BE2C (cell line): ENCODE data around the gene TBX2.

Experiments used
- DNase-seq: peaks from one replicate; pipeline ENCODE4 v3.0.0-alpha.2; 2020
- H3K27me3 ChIP-seq: fragments of 250-450 bp; sonication (Bioruptor Pico); 2 replicates; pipeline ENCODE4 v1.5.1; 2020; ENCODE audit warnings: mild to moderate bottlenecking
- H3K36me3 ChIP-seq: fragments of 250-450 bp; sonication (Bioruptor Pico); 2 replicates; pipeline ENCODE4 v1.5.1; 2020; ENCODE audit warnings: mild to moderate bottlenecking
- H3K4me1 ChIP-seq: fragments of 250-450 bp; sonication (Bioruptor Pico); 2 replicates; pipeline ENCODE4 v1.5.1; 2020
- H3K4me3 ChIP-seq: 2 replicates; pipeline ENCODE4 v1.5.1; 2011; ENCODE audit warnings: low read depth, low read length
- H3K9me3 ChIP-seq: fragments of 250-450 bp; sonication (Bioruptor Pico); 2 replicates; pipeline ENCODE4 v1.5.1; 2020
- TF ChIP-seq, protein P1 (sequence below): IDR thresholded peaks from 2 replicates; pipeline ENCODE4 v1.5.1; 2012; ENCODE audit warnings: mild to moderate bottlenecking, low read depth, low read length

The TBX2 gene

DNA sequence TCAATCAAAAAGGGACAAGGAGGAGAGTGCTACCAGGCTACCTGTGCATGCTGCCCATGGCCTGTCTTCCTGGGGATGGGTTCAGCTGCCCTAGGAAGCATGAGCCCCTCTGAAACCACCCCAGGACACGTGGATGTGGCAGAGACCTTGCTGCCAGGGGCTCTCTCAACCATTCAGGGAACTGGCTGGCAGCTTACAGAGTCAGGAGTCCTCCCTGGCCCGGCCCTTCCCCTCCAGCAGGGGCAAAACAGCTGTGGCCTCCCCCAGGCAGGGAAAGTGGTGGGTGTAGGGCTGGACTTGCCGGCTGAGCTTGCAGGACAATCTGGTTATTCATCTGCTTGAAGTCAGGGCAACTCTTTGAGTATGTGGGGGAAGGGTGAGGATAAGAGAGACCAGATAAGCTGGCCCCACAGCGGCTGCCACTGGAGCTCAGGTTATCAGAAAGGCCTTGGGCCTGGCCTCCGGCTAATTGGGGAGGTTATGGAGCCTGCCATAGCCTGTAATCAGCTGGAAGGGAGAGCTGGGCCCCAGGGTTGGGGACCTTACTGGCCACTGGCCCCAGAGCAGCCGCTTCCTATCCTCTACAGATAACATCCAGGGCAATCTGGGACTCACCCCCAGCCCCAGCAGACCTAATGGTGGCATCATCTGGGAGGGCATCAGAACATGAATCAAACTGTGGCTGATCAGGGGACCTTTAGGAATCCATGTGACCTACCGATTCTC lies 5.6 kb upstream of the TBX2 start:
- peaks cover 60% of the 10 kb centered on the region for H3K4me1 ChIP-seq
- peak; percentile 85 for DNase-seq
- no peaks in the 10 kb centered on the region for H3K27me3 ChIP-seq
- H3K4me3 ChIP-seq, result peak overlapping the region; percentile 16; the same call in 1 of the 2 replicates
- H3K36me3 ChIP-seq, result peaks cover 38% of the 10 kb centered on the region
- no peaks in the 10 kb centered on the region for H3K9me3 ChIP-seq
- TF ChIP-seq, protein P1, sequence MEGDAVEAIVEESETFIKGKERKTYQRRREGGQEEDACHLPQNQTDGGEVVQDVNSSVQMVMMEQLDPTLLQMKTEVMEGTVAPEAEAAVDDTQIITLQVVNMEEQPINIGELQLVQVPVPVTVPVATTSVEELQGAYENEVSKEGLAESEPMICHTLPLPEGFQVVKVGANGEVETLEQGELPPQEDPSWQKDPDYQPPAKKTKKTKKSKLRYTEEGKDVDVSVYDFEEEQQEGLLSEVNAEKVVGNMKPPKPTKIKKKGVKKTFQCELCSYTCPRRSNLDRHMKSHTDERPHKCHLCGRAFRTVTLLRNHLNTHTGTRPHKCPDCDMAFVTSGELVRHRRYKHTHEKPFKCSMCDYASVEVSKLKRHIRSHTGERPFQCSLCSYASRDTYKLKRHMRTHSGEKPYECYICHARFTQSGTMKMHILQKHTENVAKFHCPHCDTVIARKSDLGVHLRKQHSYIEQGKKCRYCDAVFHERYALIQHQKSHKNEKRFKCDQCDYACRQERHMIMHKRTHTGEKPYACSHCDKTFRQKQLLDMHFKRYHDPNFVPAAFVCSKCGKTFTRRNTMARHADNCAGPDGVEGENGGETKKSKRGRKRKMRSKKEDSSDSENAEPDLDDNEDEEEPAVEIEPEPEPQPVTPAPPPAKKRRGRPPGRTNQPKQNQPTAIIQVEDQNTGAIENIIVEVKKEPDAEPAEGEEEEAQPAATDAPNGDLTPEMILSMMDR, result no peak

DNA sequence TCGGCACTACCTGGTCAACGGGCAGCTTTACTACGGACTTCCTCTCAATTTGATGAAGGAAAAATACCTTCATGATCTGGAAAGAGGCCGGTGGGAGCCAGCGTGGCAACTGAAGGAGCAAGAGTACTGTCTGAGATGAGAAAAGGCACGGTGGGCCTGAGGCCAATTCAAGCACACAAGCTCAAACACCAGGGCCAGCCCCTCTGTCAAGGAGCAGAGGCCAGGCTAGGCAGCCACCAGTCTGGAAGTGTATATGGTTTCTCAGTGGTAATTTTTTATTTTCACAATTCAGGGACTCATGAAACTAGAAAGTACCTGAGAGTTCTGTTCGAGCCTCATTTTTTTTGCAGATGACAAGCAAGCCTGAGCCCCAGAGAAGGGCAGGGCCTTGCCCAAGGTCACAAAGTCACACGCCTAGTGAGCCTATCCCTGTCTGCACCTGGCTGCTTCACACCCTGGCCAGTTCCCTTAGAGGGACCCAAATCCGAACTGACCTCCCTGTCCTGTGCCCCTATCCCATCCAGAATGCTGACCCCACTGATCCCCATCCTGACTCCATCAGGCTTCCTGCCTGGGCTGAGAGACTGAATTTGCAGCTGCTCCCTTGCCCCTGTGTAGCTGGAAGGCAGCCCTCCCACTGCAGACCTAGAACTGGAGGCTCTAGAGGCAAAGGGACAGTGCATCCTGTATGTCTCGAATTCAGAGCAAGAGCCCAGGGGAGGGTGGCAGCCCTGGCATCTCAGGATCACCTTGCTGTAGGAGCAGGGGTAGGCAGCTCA lies 4.8 kb upstream of the TBX2 start:
- TF ChIP-seq, protein P1, result no peak
- H3K27me3 ChIP-seq, result no peaks in the 10 kb centered on the region

DNA sequence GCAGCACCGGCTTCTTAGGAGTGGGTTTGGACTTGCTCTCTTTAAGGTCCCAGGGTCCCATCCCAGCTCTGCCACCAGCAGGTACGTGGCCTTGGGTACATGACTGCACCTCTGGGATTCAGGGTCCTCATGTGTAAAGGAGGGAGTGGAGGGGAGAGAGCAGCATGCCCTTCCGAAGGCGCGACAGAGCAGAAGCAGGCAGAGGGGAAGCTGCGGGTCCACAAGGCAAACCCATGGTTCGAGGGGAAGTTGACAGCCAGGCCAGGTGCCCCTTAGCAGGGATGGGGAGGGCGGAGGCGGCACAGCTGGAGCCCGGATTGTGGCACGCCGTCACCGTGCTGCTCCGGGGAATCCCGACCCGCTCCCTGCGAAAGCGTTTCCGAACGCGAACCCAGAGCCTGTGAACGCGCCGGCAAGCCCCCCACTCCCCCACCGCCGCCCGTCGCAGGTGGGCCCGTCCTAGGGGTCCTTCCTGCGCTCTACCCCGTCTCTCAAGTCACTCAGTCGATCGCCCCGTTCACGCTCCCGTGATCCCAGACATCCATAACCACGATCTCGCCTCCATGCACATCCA lies 4.1 kb upstream of the TBX2 start:
- TF ChIP-seq, protein P1, result no peak
- Histone ChIP-seq H3K36me3 (peaks cover 40% of the 10 kb centered on the region), H3K4me1 (peaks cover 47% of the 10 kb centered on the region), H3K4me3 (no peak overlapping the region), H3K27me3 (no peaks in the 10 kb centered on the region), H3K9me3 (no peaks in the 10 kb centered on the region)
- DNase-seq, result no peak

More for the DNA sequence above, 4.8 kb upstream of the TBX2 start:
- Histone ChIP-seq H3K4me3 (peak overlapping the region; percentile 16; the same call in 1 of the 2 replicates), H3K4me1 (peaks cover 54% of the 10 kb centered on the region), H3K36me3 (peaks cover 40% of the 10 kb centered on the region), H3K9me3 (no peaks in the 10 kb centered on the region)
- peak; percentile 60 for DNase-seq

DNA sequence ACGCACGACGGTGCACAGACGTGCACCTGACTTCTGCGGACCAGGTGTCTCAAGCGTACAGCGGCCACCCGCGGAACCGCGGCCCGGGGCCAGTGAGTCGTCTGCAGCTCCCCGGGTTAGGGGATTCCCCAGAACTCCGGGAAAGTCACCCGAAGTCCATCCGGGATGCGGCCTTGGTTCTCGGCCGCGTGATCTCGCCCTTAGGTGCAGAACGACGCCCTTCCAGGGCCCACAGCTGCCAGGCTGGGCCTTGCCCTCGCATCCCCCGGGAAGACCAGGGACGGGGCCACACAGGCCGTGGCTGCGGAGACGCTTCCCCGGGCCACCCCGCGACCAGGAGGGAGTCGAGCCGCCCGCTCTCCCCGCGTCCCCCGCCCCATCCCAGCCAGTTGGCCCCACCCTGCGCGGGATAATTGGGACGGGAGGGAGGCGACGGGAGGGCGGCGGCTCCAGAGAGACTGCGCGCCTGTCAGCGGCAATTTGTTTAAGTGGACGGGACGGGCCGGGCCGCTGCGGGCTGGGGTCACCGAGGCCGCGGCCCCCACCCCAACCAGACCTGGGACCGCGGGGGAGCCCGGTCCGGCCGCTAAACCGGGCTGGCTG lies 3.6 kb upstream of the TBX2 start:
- Histone ChIP-seq H3K4me1 (peaks cover 41% of the 10 kb centered on the region), H3K27me3 (no peaks in the 10 kb centered on the region), H3K36me3 (peaks cover 45% of the 10 kb centered on the region), H3K4me3 (no peak overlapping the region), H3K9me3 (no peaks in the 10 kb centered on the region)
- TF ChIP-seq, protein P1, result no peak
- no peak for DNase-seq

DNA sequence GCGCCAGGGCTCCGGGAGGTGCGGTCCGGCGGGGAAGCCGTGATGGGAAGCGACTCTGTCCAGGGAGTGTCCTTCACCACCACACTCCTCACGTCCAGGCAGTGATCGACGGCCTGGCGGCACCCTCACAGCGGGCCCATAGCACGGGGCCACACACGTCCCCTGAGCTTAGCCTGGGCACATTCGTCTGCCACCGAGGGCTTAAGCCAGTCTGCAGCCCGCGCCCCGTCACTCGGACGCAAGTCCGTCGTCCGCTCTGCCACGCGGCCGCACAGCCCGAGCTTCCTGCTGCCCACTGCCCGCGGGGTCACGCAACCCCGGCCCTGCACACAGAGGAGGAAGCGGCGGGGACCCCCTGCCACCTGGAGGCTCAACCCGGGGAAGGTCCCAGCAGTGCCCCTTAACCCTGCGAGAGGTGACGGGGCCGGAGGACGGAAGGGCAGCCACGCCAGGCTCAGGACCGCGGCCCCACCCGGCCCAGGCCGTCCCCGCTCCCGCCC lies 3.0 kb upstream of the TBX2 start:
- TF ChIP-seq, protein P1, result no peak
- Histone ChIP-seq H3K36me3 (peaks cover 51% of the 10 kb centered on the region), H3K27me3 (no peaks in the 10 kb centered on the region), H3K4me3 (peak overlapping the region; percentile 26; the same call in 1 of the 2 replicates), H3K9me3 (no peaks in the 10 kb centered on the region), H3K4me1 (peaks cover 36% of the 10 kb centered on the region)
- no peak for DNase-seq
